IPS DF 6.9 (cell line): ENCODE data around the gene KIAA0319L.

Experiments
- DNase-seq: peaks from one replicate; pipeline ENCODE4 v3.0.0-alpha.2; 2013; ENCODE audit warnings: low read depth, low spot score
- H3K27ac ChIP-seq: one replicate; pipeline ENCODE4 v1.5.1; 2013; ENCODE audit warnings: low read length, control low read depth
- H3K27me3 ChIP-seq: 2 replicates; pipeline ENCODE4 v1.6.1; 2013; ENCODE audit warnings: mild to moderate bottlenecking, low read length; ENCODE audit not compliant: control insufficient read depth, insufficient read depth
- H3K36me3 ChIP-seq: 2 replicates; pipeline ENCODE4 v1.6.1; 2013; ENCODE audit warnings: low read length; ENCODE audit not compliant: control insufficient read depth, insufficient read depth
- H3K4me1 ChIP-seq: 2 replicates; pipeline ENCODE4 v1.6.1; 2013; ENCODE audit warnings: low read length; ENCODE audit not compliant: control insufficient read depth, insufficient read depth
- H3K4me3 ChIP-seq: 2 replicates; pipeline ENCODE4 v1.5.1; 2013; ENCODE audit warnings: mild to moderate bottlenecking, low read length
- H3K9me3 ChIP-seq: 2 replicates; pipeline ENCODE4 v1.6.1; 2013; ENCODE audit warnings: low read length, inconsistent platforms; ENCODE audit not compliant: control insufficient read depth, insufficient read depth
- WGBS: extraction: QIAGEN DNeasy Blood & Tissue Kit; methylation state at CpG from one replicate; pipeline ENCODE4 v1.1.7; 2013; ENCODE audit warnings: mixed read lengths, missing lambda C conversion rate; ENCODE audit not compliant: insufficient read length, insufficient coverage; 5-methylcytosine and 5-hydroxymethylcytosine counted together

Gene KIAA0319L

GRCh38 chr1:35557118-35557610 is at the start of gene KIAA0319L:
Gene KIAA0319L, minus strand, starts transcription at chr1:35557403. Its CDS starts 2,912 bp downstream, at chr1:35554491.
- no peak for DNase-seq
- Histone ChIP-seq H3K4me1 (peaks cover 3% of the 10 kb centered on the region; the same call in 1 of the 2 replicates), H3K36me3 (peaks cover 18% of the 10 kb centered on the region), H3K27me3 (no peaks in the 10 kb centered on the region), H3K27ac (no peak within 1 kb of the TSS), H3K9me3 (no peaks in the 10 kb centered on the region), H3K4me3 (peak within 1 kb of the TSS; percentile 87)
- no CpG with 5 or more reads among the region's 39 CpGs for WGBS

- no peaks in the 10 kb centered on the region for H3K4me1 ChIP-seq
- no peak overlapping the region for H3K27ac ChIP-seq
- H3K9me3 ChIP-seq, result no peaks in the 10 kb centered on the region
- no peak for DNase-seq
- peaks cover 13% of the 10 kb centered on the region for H3K36me3 ChIP-seq
- WGBS, result no CpG with 5 or more reads among the region's 4 CpGs
- no peak overlapping the region for H3K4me3 ChIP-seq
- no peaks in the 10 kb centered on the region for H3K27me3 ChIP-seq
Measured at GRCh38 chr1:35605867-35606182, 48.6 kb upstream of the KIAA0319L start.

GRCh38 chr1:35605071-35605866 is 48.1 kb upstream of the KIAA0319L start:
- WGBS, result no CpG with 5 or more reads among the region's 6 CpGs
- H3K4me3 ChIP-seq, result no peak overlapping the region
- no peaks in the 10 kb centered on the region for H3K27me3 ChIP-seq
- no peaks in the 10 kb centered on the region for H3K9me3 ChIP-seq
- H3K4me1 ChIP-seq, result no peaks in the 10 kb centered on the region
- DNase-seq, result no peak
- peaks cover 13% of the 10 kb centered on the region for H3K36me3 ChIP-seq
- H3K27ac ChIP-seq, result no peak overlapping the region

- Histone ChIP-seq H3K4me3 (no peak overlapping the region), H3K4me1 (no peaks in the 10 kb centered on the region), H3K27ac (no peak overlapping the region), H3K9me3 (no peaks in the 10 kb centered on the region), H3K36me3 (peaks cover 10% of the 10 kb centered on the region), H3K27me3 (no peaks in the 10 kb centered on the region)
- no CpG with 5 or more reads among the region's 4 CpGs for WGBS
- no peak for DNase-seq
Measured at GRCh38 chr1:35603941-35604340, 46.7 kb upstream of the KIAA0319L start.

GRCh38 chr1:35603468-35603867 is 46.3 kb upstream of the KIAA0319L start:
- Histone ChIP-seq H3K4me3 (no peak overlapping the region), H3K36me3 (peaks cover 9% of the 10 kb centered on the region; the same call in 1 of the 2 replicates), H3K27ac (no peak overlapping the region), H3K4me1 (no peaks in the 10 kb centered on the region), H3K27me3 (no peaks in the 10 kb centered on the region), H3K9me3 (no peaks in the 10 kb centered on the region)
- WGBS, result no CpG with 5 or more reads among the region's 3 CpGs
- no peak for DNase-seq

GRCh38 chr1:35600593-35600992 is 43.4 kb upstream of the KIAA0319L start:
- Histone ChIP-seq H3K27ac (no peak overlapping the region), H3K9me3 (no peaks in the 10 kb centered on the region), H3K4me3 (no peak overlapping the region), H3K36me3 (peaks cover 9% of the 10 kb centered on the region; the same call in 1 of the 2 replicates), H3K27me3 (no peaks in the 10 kb centered on the region), H3K4me1 (no peaks in the 10 kb centered on the region)
- no CpG with 5 or more reads among the region's 3 CpGs for WGBS
- DNase-seq, result no peak

- Histone ChIP-seq H3K27me3 (no peaks in the 10 kb centered on the region), H3K27ac (no peak overlapping the region), H3K4me1 (no peaks in the 10 kb centered on the region), H3K36me3 (peaks cover 6% of the 10 kb centered on the region; the same call in 1 of the 2 replicates), H3K9me3 (no peaks in the 10 kb centered on the region), H3K4me3 (no peak overlapping the region)
- WGBS, result 100% methylated on average over 3 of the region's 3 CpGs
- DNase-seq, result no peak
Measured at GRCh38 chr1:35599411-35599810, 42.2 kb upstream of the KIAA0319L start.

GRCh38 chr1:35598895-35599294 is 41.7 kb upstream of the KIAA0319L start:
- no peak overlapping the region for H3K27ac ChIP-seq
- H3K4me3 ChIP-seq, result no peak overlapping the region
- no CpG with 5 or more reads among the region's 2 CpGs for WGBS

GRCh38 chr1:35597870-35598269 is 40.7 kb upstream of the KIAA0319L start:
- WGBS, result no CpG with 5 or more reads among the region's 5 CpGs
- Histone ChIP-seq H3K27ac (no peak overlapping the region), H3K4me1 (no peaks in the 10 kb centered on the region), H3K4me3 (no peak overlapping the region), H3K27me3 (no peaks in the 10 kb centered on the region), H3K9me3 (no peaks in the 10 kb centered on the region), H3K36me3 (peaks cover 3% of the 10 kb centered on the region; the same call in 1 of the 2 replicates)
- DNase-seq, result no peak

More at GRCh38 chr1:35598895-35599294, 41.7 kb upstream of the KIAA0319L start:
- Histone ChIP-seq H3K9me3 (no peaks in the 10 kb centered on the region), H3K36me3 (peaks cover 6% of the 10 kb centered on the region; the same call in 1 of the 2 replicates), H3K27me3 (no peaks in the 10 kb centered on the region), H3K4me1 (no peaks in the 10 kb centered on the region)
- DNase-seq, result no peak

- no peak overlapping the region for H3K4me3 ChIP-seq
- H3K4me1 ChIP-seq, result no peaks in the 10 kb centered on the region
- no peaks in the 10 kb centered on the region for H3K27me3 ChIP-seq
- no CpG with 5 or more reads among the region's 7 CpGs for WGBS
- H3K36me3 ChIP-seq, result no peaks in the 10 kb centered on the region; the same call in 1 of the 2 replicates
- DNase-seq, result no peak
- H3K9me3 ChIP-seq, result no peaks in the 10 kb centered on the region
- no peak overlapping the region for H3K27ac ChIP-seq
Measured at GRCh38 chr1:35595684-35596083, 38.5 kb upstream of the KIAA0319L start.
